ENCODE data around the gene ADAMTS20.
"Not testable (repeated sequence)": the region's sequence is repeated elsewhere in the genome, so short reads cannot be mapped to it uniquely, and the experiment has no call there.

The ADAMTS20 gene

GRCh38 chr12:43462741-43463140 lies 89.3 kb downstream of the ADAMTS20 start:
- no peak for DNase-seq

GRCh38 chr12:43462080-43462479 lies 89.9 kb downstream of the ADAMTS20 start:
- DNase-seq, result no peak

DNA sequence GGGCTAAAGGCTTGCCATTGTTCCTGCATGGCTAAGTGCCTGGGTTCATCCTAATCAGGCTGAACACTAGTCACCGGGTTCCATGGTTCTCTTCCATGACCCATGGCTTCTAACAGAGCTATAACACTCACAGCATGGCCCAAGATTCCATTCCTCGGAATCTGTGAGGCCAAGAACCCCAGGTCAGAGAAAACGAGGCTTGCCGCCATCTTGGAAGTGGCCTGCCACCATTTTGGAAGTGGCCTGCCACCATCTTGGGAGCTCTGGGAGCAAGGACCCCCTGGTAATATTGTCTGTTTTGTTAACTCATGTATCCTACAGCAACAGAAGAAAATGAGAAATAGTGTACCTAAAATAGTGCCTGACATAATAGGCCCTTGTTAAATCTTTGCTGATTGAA lies 92.7 kb downstream of the ADAMTS20 start:
- DNase-seq, result no peak

GRCh38 chr12:43453761-43454160 lies 98.2 kb downstream of the ADAMTS20 start:
- no peak for DNase-seq

DNA sequence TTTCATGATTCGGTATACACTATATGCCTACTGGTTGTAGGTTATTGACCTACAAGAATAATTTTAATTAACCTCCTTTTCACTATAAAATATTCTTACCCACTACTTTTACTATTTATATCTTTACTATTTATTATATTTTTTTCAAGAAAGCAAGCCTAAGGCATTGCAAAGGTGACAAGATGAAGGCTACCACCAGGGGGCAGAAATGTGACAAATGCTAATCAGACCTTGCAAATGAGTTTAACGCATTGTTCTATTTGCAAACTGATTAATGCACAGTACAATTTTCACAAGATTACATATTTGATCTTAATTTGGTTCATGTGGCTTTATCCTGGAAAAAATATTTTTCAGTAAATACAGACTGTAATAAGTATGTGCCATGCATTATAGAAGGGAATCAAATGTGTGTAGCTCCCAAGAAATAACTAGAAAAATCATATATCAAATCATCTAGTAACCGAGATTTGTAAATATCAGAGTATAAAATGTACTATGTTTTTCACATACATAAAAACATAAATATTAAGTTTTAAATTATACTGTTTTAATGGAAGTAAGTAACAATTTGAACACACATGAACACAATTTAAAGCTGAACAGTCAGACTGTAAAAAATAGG lies 107.0 kb downstream of the ADAMTS20 start:
- DNase-seq, result peak; percentile 20 to 30

GRCh38 chr12:43436597-43436996 lies 115.4 kb downstream of the ADAMTS20 start:
- no peak for DNase-seq

DNA sequence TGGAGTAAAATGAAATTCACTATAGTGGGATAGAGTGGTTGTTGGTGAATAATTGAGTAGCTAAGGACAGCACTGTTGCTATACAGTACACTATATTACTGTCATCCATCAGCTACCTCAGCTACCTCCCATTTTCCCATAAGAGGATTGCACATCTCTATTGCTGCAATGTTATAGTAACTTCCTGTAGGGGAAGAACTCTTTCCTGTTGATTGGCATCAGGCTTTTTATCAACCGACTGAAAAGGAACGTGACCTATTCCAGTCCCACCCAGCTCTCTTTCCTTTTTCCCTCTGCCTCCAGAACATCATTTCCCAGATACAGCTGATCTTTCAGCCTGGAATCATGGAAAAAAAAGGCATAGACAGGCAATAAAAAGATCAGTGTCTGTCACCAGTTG lies 117.4 kb downstream of the ADAMTS20 start:
- no peak for DNase-seq

GRCh38 chr12:43428088-43428600 lies 123.9 kb downstream of the ADAMTS20 start:
- DNase-seq, result no peak

DNA sequence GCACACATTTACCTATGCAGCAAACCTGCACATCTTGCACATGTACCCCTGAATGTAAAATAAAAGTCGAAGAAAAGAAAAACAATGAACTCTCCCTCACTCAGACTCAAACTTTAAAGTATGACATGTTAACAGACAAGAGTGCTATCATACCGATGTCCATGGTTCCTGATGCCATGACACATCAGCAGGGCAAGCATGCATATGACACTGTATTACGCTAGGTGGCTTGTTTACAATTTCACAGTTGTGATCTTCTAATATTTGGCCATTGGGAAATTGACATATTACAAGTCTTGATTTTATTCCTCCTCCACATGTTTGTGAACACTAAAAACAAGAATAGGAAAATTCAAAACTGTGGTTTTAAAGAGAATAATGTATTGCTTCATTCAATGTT lies 126.6 kb downstream of the ADAMTS20 start:
- DNase-seq, result no peak

GRCh38 chr12:43416981-43417380 lies 135.0 kb downstream of the ADAMTS20 start:
- DNase-seq, result no peak

DNA sequence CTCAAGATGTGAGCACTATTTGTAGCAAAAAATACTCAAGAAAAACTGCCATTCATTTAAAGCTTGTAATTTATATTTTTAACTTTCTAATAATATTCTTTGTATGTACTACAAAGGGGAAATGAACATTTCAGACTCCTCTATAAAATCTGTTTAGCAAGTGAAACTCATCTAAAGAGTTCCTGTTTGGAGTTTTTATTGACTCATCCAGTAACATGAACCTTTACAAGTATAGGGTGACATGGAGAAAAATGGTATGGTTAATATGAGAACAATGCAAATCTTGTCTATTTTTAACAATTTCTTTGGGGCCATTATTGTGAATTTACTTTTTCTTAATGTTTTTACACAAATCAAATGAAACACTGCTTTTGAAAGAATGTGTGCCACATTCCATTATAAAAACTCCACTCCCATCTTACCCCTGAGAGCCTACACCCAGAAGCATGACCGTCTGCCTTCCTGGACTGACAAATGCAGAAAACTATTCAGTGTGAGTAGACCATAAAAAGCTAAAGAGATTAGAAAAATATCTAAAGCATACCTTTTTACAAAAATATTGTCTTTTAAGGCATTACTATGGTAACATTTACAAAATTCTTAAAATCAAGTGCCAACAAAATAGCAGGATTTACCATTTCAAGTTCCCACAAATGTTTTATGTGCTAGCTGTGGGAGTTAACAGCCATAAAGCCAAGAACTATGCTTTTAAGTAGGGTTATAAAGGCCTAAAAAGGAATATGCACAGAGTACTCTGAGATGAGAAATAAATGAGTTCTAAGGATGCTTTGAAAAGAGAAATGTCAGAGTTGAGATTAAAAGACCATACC lies 144.0 kb downstream of the ADAMTS20 start:
- no peak for DNase-seq

DNA sequence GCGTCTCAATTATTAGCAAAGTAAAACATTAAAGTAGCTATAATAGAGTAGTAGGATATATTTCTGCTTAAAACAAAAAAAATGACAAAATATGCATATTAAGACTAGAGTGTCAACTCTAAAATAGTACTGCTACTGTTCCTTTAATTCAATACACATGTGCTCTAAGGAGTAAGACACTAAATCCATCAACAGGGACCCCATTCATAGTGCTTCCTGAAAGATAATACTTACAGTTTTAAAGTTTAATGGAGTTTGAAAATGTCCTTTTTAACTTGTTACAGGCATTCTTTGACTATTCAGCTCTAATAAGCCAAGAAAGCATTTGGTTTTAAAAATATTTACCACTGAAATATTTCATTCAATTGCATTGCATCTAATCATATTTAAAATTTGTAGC lies 145.2 kb downstream of the ADAMTS20 start:
- no peak for DNase-seq

GRCh38 chr12:43402436-43402835 lies 149.6 kb downstream of the ADAMTS20 start:
- DNase-seq, result no peak

DNA sequence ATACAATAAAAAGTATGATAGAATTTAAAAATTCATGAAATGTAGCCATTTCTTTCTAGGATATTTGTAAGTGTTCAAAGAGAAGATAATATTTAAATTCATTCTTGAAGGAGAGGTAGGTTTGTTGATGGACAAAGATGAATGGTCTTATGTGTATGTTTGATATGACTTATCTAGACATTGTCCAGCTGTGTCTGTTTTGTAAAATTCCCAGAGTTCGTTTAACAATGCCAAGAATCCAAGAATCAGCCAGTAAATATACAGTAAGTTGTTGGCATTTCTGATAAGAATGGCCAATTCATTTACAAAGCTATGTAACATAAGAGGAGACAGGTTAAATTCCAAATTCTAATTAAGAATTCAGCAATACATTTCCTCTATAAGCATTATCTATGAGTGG lies 150.9 kb downstream of the ADAMTS20 start:
- no peak for DNase-seq

GRCh38 chr12:43396671-43397070 lies 155.3 kb downstream of the ADAMTS20 start:
- no peak for DNase-seq

GRCh38 chr12:43392116-43392515 lies 159.9 kb downstream of the ADAMTS20 start:
- DNase-seq, result no peak

- no peak for DNase-seq
Observed at GRCh38 chr12:43381879-43382278, 170.1 kb downstream of the ADAMTS20 start.

DNA sequence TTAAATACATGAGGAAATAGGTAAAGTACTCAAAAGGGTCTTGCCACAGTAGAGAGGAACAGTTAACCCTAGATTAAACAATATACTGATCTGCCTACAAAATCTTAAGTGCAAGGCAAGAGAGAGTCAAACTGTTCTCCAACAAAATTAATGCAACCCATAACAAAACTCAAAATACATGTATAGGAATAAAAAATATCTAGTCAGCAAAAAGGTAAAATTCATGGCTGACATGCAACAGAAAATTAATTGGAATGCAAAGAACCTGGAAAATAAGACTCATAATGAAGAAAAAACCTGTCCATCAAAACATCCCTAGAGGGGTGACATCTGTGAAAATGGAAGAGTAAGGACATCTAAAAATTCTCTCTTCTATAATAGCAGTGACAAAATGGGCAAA lies 173.6 kb downstream of the ADAMTS20 start:
- DNase-seq, result no peak

DNA sequence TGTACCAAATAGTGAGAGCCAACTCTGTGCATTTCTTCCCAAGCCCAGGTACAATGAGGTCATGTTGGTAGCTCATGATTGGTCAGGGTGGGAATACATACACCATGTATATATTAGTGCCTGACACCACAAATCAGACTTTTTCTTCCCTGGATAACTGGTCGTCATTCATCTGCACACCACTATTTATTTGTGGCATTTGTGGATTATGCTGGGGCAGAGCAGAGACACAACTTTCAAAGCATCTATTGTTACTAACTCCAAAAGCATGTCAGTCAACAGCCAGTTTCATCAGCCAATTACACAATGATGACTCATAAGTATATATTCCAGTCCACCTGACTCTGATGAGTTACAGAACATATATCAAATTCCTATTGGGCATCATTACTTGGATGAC lies 181.7 kb downstream of the ADAMTS20 start:
- no peak for DNase-seq

GRCh38 chr12:43362910-43363694 lies 188.9 kb downstream of the ADAMTS20 start:
- DNase-seq, result no peak

GRCh38 chr12:43361031-43361710 lies 190.8 kb downstream of the ADAMTS20 start:
- no peak for DNase-seq

DNA sequence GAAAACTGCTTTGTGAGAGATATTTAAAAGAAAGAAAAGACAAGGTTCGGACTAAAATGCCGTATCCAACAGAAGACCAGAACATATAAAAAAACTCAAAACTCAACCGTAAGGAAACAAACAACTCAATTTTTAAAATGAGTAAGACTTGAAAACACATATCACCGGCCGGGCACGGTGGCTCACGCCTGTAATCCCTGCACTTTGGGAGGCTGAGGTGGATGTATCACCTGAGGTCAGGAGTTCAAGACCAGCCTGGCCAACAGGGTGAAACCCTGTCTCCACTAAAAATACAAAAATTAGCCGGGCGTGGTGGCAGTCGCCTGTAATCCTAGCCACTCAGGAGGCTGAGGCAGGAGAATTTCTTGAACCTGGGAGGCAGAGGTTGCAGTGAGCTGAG lies 192.0 kb downstream of the ADAMTS20 start:
- DNase-seq, result not testable (repeated sequence)

GRCh38 chr12:43357141-43357540 lies 194.9 kb downstream of the ADAMTS20 start:
- no peak for DNase-seq

Data from SHP77 (cell line).